Measurements from ENCODE around the gene C6orf52. TPM values are rescaled to one million over a fixed set of nuclear protein-coding genes. Genes with fewer than 3 reads are reported as not detected.
A peak's percentile ranks its signal among the peaks of the same experiment; 100 is the strongest.

Gene C6orf52
- total RNA-seq, 3 donors from 2014 or later, result 1.2 to 1.7 TPM; not detected in 1

DNA sequence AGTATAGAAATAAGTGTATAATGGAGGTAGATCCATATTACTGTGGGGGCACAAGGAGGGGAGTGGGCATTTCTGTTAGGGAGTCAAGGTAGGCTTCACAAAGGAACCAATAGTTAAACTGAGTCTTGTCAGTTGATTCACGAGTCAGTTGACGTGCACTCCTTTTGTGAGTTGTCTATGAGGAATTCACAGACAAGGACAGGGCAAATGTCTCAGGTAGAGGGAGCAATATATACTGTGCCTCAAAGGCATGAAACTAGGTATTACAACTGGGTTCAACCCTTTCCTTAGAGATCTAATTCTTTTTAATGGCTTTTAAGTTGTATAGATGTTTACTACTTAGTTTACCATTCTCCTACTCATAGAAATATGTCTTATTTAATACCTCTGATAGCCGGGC lies 39.4 kb upstream of the C6orf52 start:
- intact Hi-C loops (cut with DNase I, micrococcal nuclease), result no loop called here
- TF ChIP-seq, protein P1, sequence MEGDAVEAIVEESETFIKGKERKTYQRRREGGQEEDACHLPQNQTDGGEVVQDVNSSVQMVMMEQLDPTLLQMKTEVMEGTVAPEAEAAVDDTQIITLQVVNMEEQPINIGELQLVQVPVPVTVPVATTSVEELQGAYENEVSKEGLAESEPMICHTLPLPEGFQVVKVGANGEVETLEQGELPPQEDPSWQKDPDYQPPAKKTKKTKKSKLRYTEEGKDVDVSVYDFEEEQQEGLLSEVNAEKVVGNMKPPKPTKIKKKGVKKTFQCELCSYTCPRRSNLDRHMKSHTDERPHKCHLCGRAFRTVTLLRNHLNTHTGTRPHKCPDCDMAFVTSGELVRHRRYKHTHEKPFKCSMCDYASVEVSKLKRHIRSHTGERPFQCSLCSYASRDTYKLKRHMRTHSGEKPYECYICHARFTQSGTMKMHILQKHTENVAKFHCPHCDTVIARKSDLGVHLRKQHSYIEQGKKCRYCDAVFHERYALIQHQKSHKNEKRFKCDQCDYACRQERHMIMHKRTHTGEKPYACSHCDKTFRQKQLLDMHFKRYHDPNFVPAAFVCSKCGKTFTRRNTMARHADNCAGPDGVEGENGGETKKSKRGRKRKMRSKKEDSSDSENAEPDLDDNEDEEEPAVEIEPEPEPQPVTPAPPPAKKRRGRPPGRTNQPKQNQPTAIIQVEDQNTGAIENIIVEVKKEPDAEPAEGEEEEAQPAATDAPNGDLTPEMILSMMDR (IDR thresholded peaks at IDR 0.05), result no peak
- Histone ChIP-seq H3K4me1 (ENCODE audit: low read depth) (no peaks in the 10 kb centered on the region), H3K36me3 (ENCODE audit: low read depth) (no peaks in the 10 kb centered on the region), H3K9me3 (no peaks in the 10 kb centered on the region), H3K4me3 (no peak overlapping the region)
- DNase-seq (no peak), ATAC-seq (no peak)

GRCh38 chr6:10733151-10733715 lies 38.8 kb upstream of the C6orf52 start:
- no peaks in the 10 kb centered on the region for H3K9me3 ChIP-seq
- TF ChIP-seq, protein P1 (IDR thresholded peaks at IDR 0.05), result no peak
- intact Hi-C loops (cut with DNase I, micrococcal nuclease), result no loop called here
- no peak overlapping the region for H3K4me3 ChIP-seq
- ATAC-seq (no peak), DNase-seq (no peak)
- no peaks in the 10 kb centered on the region for H3K4me1 ChIP-seq (ENCODE audit: low read depth)
- H3K36me3 ChIP-seq (ENCODE audit: low read depth), result no peaks in the 10 kb centered on the region

GRCh38 chr6:10730254-10730653 lies 35.8 kb upstream of the C6orf52 start:
- H3K4me1 ChIP-seq (ENCODE audit: low read depth), result no peaks in the 10 kb centered on the region
- DNase-seq, result no peak
- H3K4me3 ChIP-seq, result no peak overlapping the region
- H3K9me3 ChIP-seq, result no peaks in the 10 kb centered on the region
- ATAC-seq, result no peak
- intact Hi-C loops (cut with DNase I, micrococcal nuclease), result no loop called here
- TF ChIP-seq, protein P1 (IDR thresholded peaks at IDR 0.05), result no peak
- H3K36me3 ChIP-seq (ENCODE audit: low read depth), result no peaks in the 10 kb centered on the region

- H3K4me1 ChIP-seq (ENCODE audit: low read depth), result peaks cover 13% of the 10 kb centered on the region
- H3K9me3 ChIP-seq, result no peaks in the 10 kb centered on the region
- no peaks in the 10 kb centered on the region for H3K36me3 ChIP-seq (ENCODE audit: low read depth)
- intact Hi-C loops (cut with DNase I, micrococcal nuclease), result no loop called here
- TF ChIP-seq, protein P1 (IDR thresholded peaks at IDR 0.05), result no peak
- ATAC-seq (no peak), DNase-seq (no peak)
- H3K4me3 ChIP-seq, result no peak overlapping the region
These were observed 31.3 kb upstream of the C6orf52 start for GRCh38 chr6:10725716-10726115.

DNA sequence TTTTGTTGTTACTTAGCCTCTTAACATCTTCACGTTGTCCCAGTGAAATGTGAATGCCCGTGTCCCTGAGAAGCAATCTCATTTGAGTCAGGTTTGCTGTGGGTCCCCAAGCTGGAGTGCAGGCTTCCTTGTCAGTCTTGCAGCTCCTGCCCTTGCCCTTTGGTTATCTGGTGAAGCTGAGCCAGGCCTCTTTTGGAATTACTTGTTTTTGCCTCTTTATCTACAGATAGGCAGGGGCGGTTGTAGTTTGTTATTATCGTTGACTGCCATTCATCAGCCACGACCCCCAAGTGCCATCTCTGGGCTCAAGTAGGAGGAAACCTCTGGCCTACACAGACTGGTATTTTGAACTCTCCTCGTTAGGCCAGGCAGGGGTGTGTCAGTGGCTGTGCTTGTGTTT lies 30.6 kb upstream of the C6orf52 start:
- no peaks in the 10 kb centered on the region for H3K9me3 ChIP-seq
- H3K36me3 ChIP-seq (ENCODE audit: low read depth), result no peaks in the 10 kb centered on the region
- no peak for DNase-seq
- no peak for ATAC-seq
- H3K4me1 ChIP-seq (ENCODE audit: low read depth), result peaks cover 13% of the 10 kb centered on the region
- intact Hi-C loops (cut with DNase I, micrococcal nuclease), result no loop called here
- H3K4me3 ChIP-seq, result no peak overlapping the region
- TF ChIP-seq, protein P1 (IDR thresholded peaks at IDR 0.05), result no peak

DNA sequence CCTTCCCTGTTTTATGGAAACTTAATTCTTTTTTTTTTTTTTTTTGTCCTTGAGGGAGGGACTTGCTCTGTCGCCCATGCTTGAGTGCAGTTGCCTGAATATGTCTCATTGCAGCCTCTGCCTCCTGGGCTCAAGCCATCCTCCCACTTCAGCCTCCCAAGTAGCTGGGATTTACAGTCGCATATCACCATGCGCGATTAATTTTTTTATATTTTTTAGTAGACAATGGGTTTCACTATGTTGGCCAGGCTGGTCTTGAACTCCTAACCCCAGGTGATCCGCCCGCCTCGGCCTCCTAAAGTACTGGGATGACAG lies 29.1 kb upstream of the C6orf52 start:
- peak in 1 of 3 donors; percentile 35 for DNase-seq
- Histone ChIP-seq H3K9me3 (no peaks in the 10 kb centered on the region), H3K36me3 (ENCODE audit: low read depth) (no peaks in the 10 kb centered on the region), H3K4me3 (peak overlapping the region; percentile 54), H3K4me1 (ENCODE audit: low read depth) (peaks cover 13% of the 10 kb centered on the region)
- intact Hi-C loops (cut with DNase I, micrococcal nuclease), result no loop called here
- ATAC-seq, result no peak
- TF ChIP-seq, protein P1 (IDR thresholded peaks at IDR 0.05), result no peak
